Kidney (tissue), 14 donors: Measurements from ENCODE around the gene ZNF644. TPM values are rescaled to one million over a fixed set of nuclear protein-coding genes. Genes with fewer than 3 reads are reported as not detected.

ENCODE experiments used
- DNase-seq, 5 donors: peaks; one replicate each; pipeline ENCODE4 v3.0.0-alpha.2; 2013 to 2020
- FAIRE-seq: peaks from 2 replicates; lab custom pipeline; 2012; peaks lifted over from hg19 to GRCh38; lab: Jason Lieb, UNC
- H3K27ac ChIP-seq, 2 donors: one replicate each; pipeline ENCODE4 v1.7.0; 2013; ENCODE audit warnings: low read depth in 2 of 2, low read length in 2 of 2, inconsistent platforms in 1 of 2
- H3K27me3 ChIP-seq: one replicate; pipeline ENCODE4 v1.7.1; 2013; ENCODE audit warnings: low read length, inconsistent platforms; ENCODE audit not compliant: control insufficient read depth, insufficient read depth
- H3K36me3 ChIP-seq, 3 donors: one replicate each; pipeline versions ENCODE4 v1.7.0 to v1.7.1; 2013; ENCODE audit warnings: low read length in 3 of 3, control low read depth in 1 of 3, inconsistent platforms in 1 of 3; ENCODE audit not compliant: insufficient read depth in 3 of 3, control insufficient read depth in 2 of 3
- H3K4me1 ChIP-seq, 3 donors: one replicate each; pipeline versions ENCODE4 v1.7.0 to v1.7.1; 2013; ENCODE audit warnings: low read length in 3 of 3, inconsistent platforms in 1 of 3, low read depth in 1 of 3; ENCODE audit not compliant: control insufficient read depth in 2 of 3, insufficient read depth in 2 of 3
- H3K4me3 ChIP-seq, 3 donors: one replicate each; pipeline versions ENCODE4 v1.7.0 to v1.8.1; 2013; ENCODE audit warnings: low read length in 3 of 3, control low read depth in 1 of 3, inconsistent platforms in 1 of 3
- H3K9ac ChIP-seq, 3 donors: one replicate each; pipeline versions ENCODE4 v1.7.0 to v1.7.1; 2013; ENCODE audit warnings: low read length in 3 of 3, control low read depth in 1 of 3, inconsistent platforms in 1 of 3
- H3K9me3 ChIP-seq, 3 donors: one replicate each; pipeline versions ENCODE4 v1.7.0 to v1.7.1; 2013; ENCODE audit warnings: low read length in 3 of 3, control low read depth in 1 of 3, inconsistent platforms in 1 of 3; ENCODE audit not compliant: control insufficient read depth in 2 of 3, insufficient read depth in 1 of 3
- intact Hi-C: fragments of 100-400 bp; cut with DNase I; formaldehyde crosslinking; loops from one replicate; pipeline ENCODE4 v1.11.1; 2022
- polyA plus RNA-seq: library from polyadenylated mRNA; stranded (reverse); fragments of 350-450 nt; fragmentation: Illumina TruSeq; extraction: RNeasy Lipid Tissue Mini Kit (QIAGEN cat#74804); gene quantifications from one replicate; pipeline ENCODE4 v1.2.3, GENCODE V29; 2014; ENCODE audit warnings: low read depth, low replicate concordance; ENCODE audit not compliant: insufficient read depth
- total RNA-seq: library from RNA; stranded (reverse); fragmentation: NEBNext Ultra II Directional; extraction: Animal tissue kit (Norgen Biotek cat#: 25700); gene quantifications from one replicate; pipeline ENCODE4 v1.2.1, GENCODE V29; 2021
- TF ChIP-seq, protein P1 (sequence below): IDR thresholded peaks from 3 replicates; pipeline ENCODE4 v1.5.1; 2012; ENCODE audit warnings: mild to moderate bottlenecking, moderate library complexity, borderline replicate concordance; ENCODE audit not compliant: insufficient read depth; ENCODE audit errors: extremely low read depth
- donor health status: control.
- donor health status: control.
- donor health status: control.
- donor health status: control.
- donor health status: control.
- donor health status: DM: yes; HTN: yes; CAD: no.
- donor health status: Normal renal cell carcinoma (clear cell type).

The ZNF644 gene
- total and polyA plus RNA-seq, 2 donors from 2014 or later = 10.5 to 60.4 TPM

DNA sequence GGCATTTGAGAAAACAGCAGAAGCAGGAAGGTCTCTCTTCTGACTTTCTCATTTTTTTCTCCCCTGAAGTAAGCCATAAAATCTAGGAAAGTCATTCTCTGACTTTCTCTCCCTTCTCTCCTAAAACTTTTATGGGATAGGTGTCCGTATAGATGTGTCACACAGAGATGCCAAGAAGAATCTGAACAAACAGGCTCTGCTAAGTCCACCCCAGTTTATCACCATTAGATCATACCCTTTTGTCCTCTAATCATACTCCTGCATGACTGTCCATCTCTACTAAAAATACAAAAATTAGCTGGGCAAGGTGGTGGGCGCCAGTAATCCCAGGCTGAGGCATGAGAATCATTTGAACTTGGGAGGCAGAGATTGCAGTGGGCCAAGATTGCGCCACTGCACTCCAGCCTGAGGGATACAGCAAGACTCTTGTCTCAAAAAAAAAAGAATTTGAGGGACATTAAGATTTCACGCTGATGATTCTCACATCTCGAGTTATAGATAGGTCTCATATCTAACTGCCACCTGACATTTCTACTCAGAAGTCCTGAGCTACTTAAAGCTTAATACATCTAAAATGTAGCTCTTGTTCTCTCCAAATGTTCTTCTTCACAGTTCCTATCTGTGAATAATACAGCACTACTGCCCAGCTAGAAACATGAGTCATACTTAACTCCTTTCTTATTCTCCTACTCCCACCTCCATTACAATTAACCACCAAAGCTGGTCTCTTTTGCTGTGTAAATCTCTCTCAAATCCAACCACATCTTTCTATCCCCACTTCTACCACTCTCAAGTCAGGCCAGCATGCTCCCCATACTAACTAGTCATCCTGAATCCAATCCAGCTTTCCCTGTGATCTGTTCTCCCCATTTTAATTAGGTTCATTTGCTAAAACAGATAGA is 47.7 kb downstream of the ZNF644 start:
- DNase-seq (no peak), FAIRE-seq (no peak)
- Histone ChIP-seq H3K4me1 (no peaks in the 10 kb centered on the region), H3K9me3 (no peaks in the 10 kb centered on the region), H3K36me3 (peaks cover 0 to 5% (median 4%) of the 10 kb centered on the region in 3 donors), H3K27me3 (no peaks in the 10 kb centered on the region), H3K4me3 (no peak overlapping the region), H3K27ac (no peak overlapping the region), H3K9ac (no peak overlapping the region)
- TF ChIP-seq, protein P1, sequence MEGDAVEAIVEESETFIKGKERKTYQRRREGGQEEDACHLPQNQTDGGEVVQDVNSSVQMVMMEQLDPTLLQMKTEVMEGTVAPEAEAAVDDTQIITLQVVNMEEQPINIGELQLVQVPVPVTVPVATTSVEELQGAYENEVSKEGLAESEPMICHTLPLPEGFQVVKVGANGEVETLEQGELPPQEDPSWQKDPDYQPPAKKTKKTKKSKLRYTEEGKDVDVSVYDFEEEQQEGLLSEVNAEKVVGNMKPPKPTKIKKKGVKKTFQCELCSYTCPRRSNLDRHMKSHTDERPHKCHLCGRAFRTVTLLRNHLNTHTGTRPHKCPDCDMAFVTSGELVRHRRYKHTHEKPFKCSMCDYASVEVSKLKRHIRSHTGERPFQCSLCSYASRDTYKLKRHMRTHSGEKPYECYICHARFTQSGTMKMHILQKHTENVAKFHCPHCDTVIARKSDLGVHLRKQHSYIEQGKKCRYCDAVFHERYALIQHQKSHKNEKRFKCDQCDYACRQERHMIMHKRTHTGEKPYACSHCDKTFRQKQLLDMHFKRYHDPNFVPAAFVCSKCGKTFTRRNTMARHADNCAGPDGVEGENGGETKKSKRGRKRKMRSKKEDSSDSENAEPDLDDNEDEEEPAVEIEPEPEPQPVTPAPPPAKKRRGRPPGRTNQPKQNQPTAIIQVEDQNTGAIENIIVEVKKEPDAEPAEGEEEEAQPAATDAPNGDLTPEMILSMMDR = no peak
- intact Hi-C loops = no loop called here

GRCh38 chr1:90970208-90970607 is 51.6 kb downstream of the ZNF644 start:
- Histone ChIP-seq H3K27me3 (no peaks in the 10 kb centered on the region), H3K4me1 (no peaks in the 10 kb centered on the region), H3K9me3 (no peaks in the 10 kb centered on the region), H3K4me3 (no peak overlapping the region), H3K9ac (no peak overlapping the region), H3K27ac (no peak overlapping the region), H3K36me3 (peaks cover 0 to 4% (median 2%) of the 10 kb centered on the region in 3 donors)
- DNase-seq = no peak
- intact Hi-C loops = no loop called here
- TF ChIP-seq, protein P1 = no peak
- FAIRE-seq = no peak

GRCh38 chr1:90969241-90969640 is 52.6 kb downstream of the ZNF644 start:
- H3K27me3 ChIP-seq = no peaks in the 10 kb centered on the region
- no peak for FAIRE-seq
- no peak overlapping the region for H3K9ac ChIP-seq
- H3K36me3 ChIP-seq = peaks cover 0 to 4% (median 2%) of the 10 kb centered on the region in 3 donors
- no peak overlapping the region for H3K27ac ChIP-seq
- DNase-seq = no peak
- no peaks in the 10 kb centered on the region for H3K4me1 ChIP-seq
- H3K4me3 ChIP-seq = no peak overlapping the region
- H3K9me3 ChIP-seq = no peaks in the 10 kb centered on the region
- intact Hi-C loops = no loop called here
- TF ChIP-seq, protein P1 = no peak
